DOHH2 (cell line): ENCODE results near the gene BRAF.
"Not testable (repeated sequence)": the region's sequence is repeated elsewhere in the genome, so short reads cannot be mapped to it uniquely, and the experiment has no call there.

Experiments used
- H3F3A ChIP-seq: fragments of 200-600 bp; sonication (generic), shearing (Covaris generic); 2 replicates; pipeline ENCODE4 v1.6.0; 2016; ENCODE audit warnings: antibody characterized with exemption, mild to moderate bottlenecking; ENCODE audit not compliant: control insufficient read depth, insufficient read depth
- H3K27ac ChIP-seq: fragments of 200-600 bp; sonication (generic); 2 replicates; pipeline ENCODE4 v1.5.1; 2014; ENCODE audit warnings: low read depth, mild to moderate bottlenecking, low read length, moderate library complexity
- H3K27me3 ChIP-seq: fragments of 200-600 bp; sonication (generic); 2 replicates; pipeline ENCODE4 v1.6.1; 2014; ENCODE audit warnings: mild to moderate bottlenecking, low read length, mixed read lengths; ENCODE audit not compliant: control insufficient read depth
- H3K36me3 ChIP-seq: fragments of 200-600 bp; sonication (generic); 2 replicates; pipeline ENCODE4 v1.6.1; 2014; ENCODE audit warnings: mild to moderate bottlenecking, low read length, moderate library complexity, mixed read lengths; ENCODE audit not compliant: control insufficient read depth
- H3K4me1 ChIP-seq: fragments of 200-600 bp; sonication (generic); 2 replicates; pipeline ENCODE4 v1.6.1; 2014; ENCODE audit warnings: mild to moderate bottlenecking, low read length, mixed read lengths; ENCODE audit not compliant: control insufficient read depth
- H3K4me2 ChIP-seq: fragments of 200-600 bp; sonication (generic); 2 replicates; pipeline ENCODE4 v1.6.0; 2014; ENCODE audit warnings: mild to moderate bottlenecking, low read length, moderate library complexity
- H3K4me3 ChIP-seq: fragments of 200-600 bp; sonication (generic); 2 replicates; pipeline ENCODE4 v1.5.1; 2014; ENCODE audit warnings: mild to moderate bottlenecking, low read length, mixed read lengths
- H3K79me2 ChIP-seq: fragments of 200-600 bp; sonication (generic); 2 replicates; pipeline ENCODE4 v1.6.1; 2014; ENCODE audit warnings: mild to moderate bottlenecking, low read length, mixed read lengths; ENCODE audit not compliant: control insufficient read depth
- H3K9me2 ChIP-seq: fragments of 200-600 bp; sonication (generic); replicated peaks from 2 replicates; pipeline ENCODE4 v1.6.1; 2014; ENCODE audit warnings: mild to moderate bottlenecking, low read length, mixed read lengths; ENCODE audit not compliant: control insufficient read depth
- H3K9me3 ChIP-seq: fragments of 200-600 bp; sonication (generic); 2 replicates; pipeline ENCODE4 v1.6.1; 2014; ENCODE audit warnings: antibody characterized with exemption, low read length, mixed read lengths; ENCODE audit not compliant: control insufficient read depth, insufficient read depth
- H4K20me1 ChIP-seq: fragments of 200-600 bp; sonication (generic); 2 replicates; pipeline ENCODE4 v1.6.0; 2014; ENCODE audit warnings: low read depth, mild to moderate bottlenecking, antibody characterized with exemption, low read length, moderate library complexity; ENCODE audit not compliant: control insufficient read depth, insufficient read depth
- EZH2phosphoT487 ChIP-seq: fragments of 200-600 bp; sonication (generic); IDR thresholded peaks from 2 replicates; pipeline ENCODE4 v1.6.1; 2017; ENCODE audit warnings: borderline replicate concordance, mild to moderate bottlenecking, antibody characterized with exemption, low read length, moderate library complexity, mixed read lengths
- TF ChIP-seq, protein P1 (sequence below): fragments of 200-600 bp; sonication (generic); IDR thresholded peaks from one replicate; pipeline ENCODE4 v1.5.1; 2014; ENCODE audit warnings: antibody characterized with exemption, mild to moderate bottlenecking, low read depth, low read length; ENCODE audit not compliant: poor library complexity, severe bottlenecking

The BRAF gene

DNA sequence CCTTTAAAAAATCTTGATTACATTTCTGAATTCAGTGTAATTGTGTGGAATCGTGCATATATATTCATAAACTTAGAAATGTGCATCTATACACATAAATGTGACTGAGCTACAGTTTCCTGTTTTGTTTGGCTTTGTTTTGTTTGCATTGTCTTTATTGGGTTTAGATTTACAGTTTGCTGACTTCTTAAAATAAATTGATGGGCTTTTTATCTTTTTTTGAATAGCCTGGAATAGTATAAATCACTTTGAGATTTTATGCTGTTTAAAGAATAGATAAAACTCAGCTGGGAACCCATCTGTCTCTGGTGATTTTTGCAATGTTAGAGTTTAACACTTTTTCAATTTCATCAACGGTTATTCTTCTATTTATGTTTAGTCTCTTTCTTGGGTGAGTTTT, 21.2 kb upstream of the BRAF start:
- no peaks in the 10 kb centered on the region for H3K36me3 ChIP-seq
- H4K20me1 ChIP-seq: no peaks in the 10 kb centered on the region
- no peaks in the 10 kb centered on the region for H3F3A ChIP-seq
- H3K27me3 ChIP-seq: 0 out of 2 replicates have a peak, but pooled peaks cover 3% of the 10 kb centered on the region
- H3K9me3 ChIP-seq: no peaks in the 10 kb centered on the region
- no peak overlapping the region for H3K4me2 ChIP-seq
- H3K4me1 ChIP-seq: no peaks in the 10 kb centered on the region
- H3K9me2 ChIP-seq: no peaks in the 10 kb centered on the region
- no peak for TF ChIP-seq EZH2phosphoT487
- TF ChIP-seq, protein P1, sequence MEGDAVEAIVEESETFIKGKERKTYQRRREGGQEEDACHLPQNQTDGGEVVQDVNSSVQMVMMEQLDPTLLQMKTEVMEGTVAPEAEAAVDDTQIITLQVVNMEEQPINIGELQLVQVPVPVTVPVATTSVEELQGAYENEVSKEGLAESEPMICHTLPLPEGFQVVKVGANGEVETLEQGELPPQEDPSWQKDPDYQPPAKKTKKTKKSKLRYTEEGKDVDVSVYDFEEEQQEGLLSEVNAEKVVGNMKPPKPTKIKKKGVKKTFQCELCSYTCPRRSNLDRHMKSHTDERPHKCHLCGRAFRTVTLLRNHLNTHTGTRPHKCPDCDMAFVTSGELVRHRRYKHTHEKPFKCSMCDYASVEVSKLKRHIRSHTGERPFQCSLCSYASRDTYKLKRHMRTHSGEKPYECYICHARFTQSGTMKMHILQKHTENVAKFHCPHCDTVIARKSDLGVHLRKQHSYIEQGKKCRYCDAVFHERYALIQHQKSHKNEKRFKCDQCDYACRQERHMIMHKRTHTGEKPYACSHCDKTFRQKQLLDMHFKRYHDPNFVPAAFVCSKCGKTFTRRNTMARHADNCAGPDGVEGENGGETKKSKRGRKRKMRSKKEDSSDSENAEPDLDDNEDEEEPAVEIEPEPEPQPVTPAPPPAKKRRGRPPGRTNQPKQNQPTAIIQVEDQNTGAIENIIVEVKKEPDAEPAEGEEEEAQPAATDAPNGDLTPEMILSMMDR: no peak
- no peak overlapping the region for H3K27ac ChIP-seq
- no peak overlapping the region for H3K4me3 ChIP-seq
- H3K79me2 ChIP-seq: no peaks in the 10 kb centered on the region

DNA sequence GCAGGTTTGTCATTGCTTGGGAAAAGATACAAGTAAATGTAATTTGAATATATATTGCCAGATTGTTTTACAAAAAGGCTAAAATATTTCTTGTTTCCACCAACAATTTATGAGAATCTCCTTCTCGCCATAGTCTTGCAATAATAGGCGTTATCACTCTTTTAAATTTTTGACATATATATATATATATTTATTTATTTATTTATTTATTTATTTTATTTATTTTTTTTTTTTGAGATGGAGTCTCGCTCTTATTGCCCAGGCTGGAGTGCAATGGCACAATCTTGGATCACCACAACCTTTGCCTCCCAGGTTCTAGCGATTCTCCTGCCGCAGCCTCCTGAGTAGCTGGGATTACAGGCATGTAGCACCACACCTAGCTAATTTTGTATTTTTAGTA, 17.5 kb upstream of the BRAF start:
- not testable (repeated sequence) for H3K79me2 ChIP-seq, H3K27me3 ChIP-seq, H3K36me3 ChIP-seq, H3K4me1 ChIP-seq, H3F3A ChIP-seq, H3K9me2 ChIP-seq, H3K9me3 ChIP-seq, H3K4me2 ChIP-seq, H3K4me3 ChIP-seq, H4K20me1 ChIP-seq, H3K27ac ChIP-seq

DNA sequence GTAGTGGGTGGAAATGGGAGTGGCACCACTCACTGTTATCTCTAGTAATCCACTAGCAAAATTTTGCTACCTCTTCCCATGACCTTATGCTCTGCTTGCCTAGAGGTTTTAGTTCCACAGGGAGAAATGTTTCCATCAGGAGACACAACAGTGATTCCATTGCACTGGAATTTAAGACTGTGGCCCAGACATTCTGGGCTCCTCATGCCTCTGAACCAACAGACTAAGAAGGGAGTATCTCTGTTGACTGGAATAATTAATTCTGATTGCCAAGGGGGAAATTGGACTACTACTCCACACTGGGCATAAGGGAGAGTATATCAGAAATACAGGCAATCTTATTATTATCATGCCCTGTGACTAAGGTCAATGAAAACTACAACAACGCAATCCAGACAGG, 16.2 kb upstream of the BRAF start:
- no peaks in the 10 kb centered on the region for H3F3A ChIP-seq
- H3K4me3 ChIP-seq: no peak overlapping the region
- H3K79me2 ChIP-seq: no peaks in the 10 kb centered on the region
- no peaks in the 10 kb centered on the region for H3K4me1 ChIP-seq
- H3K27ac ChIP-seq: no peak overlapping the region
- H4K20me1 ChIP-seq: no peaks in the 10 kb centered on the region
- no peaks in the 10 kb centered on the region for H3K9me3 ChIP-seq
- TF ChIP-seq, protein P1: no peak
- TF ChIP-seq EZH2phosphoT487: no peak
- no peaks in the 10 kb centered on the region for H3K27me3 ChIP-seq
- H3K4me2 ChIP-seq: no peak overlapping the region
- no peaks in the 10 kb centered on the region for H3K9me2 ChIP-seq
- no peaks in the 10 kb centered on the region for H3K36me3 ChIP-seq

DNA sequence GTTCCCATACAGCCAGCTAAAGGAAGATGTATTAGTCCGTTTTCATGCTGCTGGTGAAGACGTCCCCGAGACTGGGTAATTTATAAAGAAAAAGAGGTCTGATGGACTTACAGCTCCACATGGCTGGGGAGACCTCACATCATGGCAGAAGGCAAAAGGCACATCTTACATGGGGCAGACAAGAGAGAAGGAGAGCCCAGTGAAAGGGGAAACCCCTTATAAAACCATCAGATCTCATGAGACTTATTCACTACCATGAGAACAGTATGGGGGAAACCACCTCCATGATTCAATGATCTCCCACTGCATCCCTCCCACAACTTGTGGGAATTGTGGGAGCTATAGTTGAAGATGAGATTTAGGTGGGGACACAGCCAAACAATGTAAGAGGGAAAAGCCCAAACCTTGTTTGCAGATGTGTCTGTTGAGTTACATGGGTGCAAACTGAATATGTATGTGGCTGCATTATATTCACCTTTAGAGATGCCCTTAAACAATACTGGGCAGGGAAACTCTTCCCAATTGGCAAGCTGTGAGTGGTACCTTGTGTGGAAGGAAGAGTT, 13.1 kb upstream of the BRAF start:
- no peaks in the 10 kb centered on the region for H3K9me2 ChIP-seq
- no peaks in the 10 kb centered on the region; the same call in 1 of the 2 replicates for H3K27me3 ChIP-seq

More for the DNA sequence above, 13.1 kb upstream of the BRAF start:
- TF ChIP-seq EZH2phosphoT487: no peak
- TF ChIP-seq, protein P1: no peak
- H3K4me1 ChIP-seq: no peaks in the 10 kb centered on the region
- no peaks in the 10 kb centered on the region for H3K36me3 ChIP-seq
- H3K79me2 ChIP-seq: no peaks in the 10 kb centered on the region
- H3F3A ChIP-seq: no peaks in the 10 kb centered on the region
- no peak overlapping the region for H3K27ac ChIP-seq
- H4K20me1 ChIP-seq: no peaks in the 10 kb centered on the region
- no peak overlapping the region for H3K4me2 ChIP-seq
- H3K4me3 ChIP-seq: no peak overlapping the region
- no peaks in the 10 kb centered on the region for H3K9me3 ChIP-seq
